K562 (cell line): ENCODE data around the gene FGGY. TPM values are rescaled to one million over a fixed set of nuclear protein-coding genes. Genes with fewer than 3 reads are reported as not detected.

Source experiments
- ATAC-seq: fragments of 200-7000 bp; cut with Tn5 transposase; 3 replicates; pipeline ENCODE4 v1.9.1; 2020; ENCODE audit warnings: moderate library complexity
- BruUV-seq: library from RNA; stranded (reverse); fragments of 400-500 nt; replicated peaks from 2 replicates; lab custom pipeline; 2021; lab: Mats Ljungman, UMichigan
- CTCF ChIA-PET: fragments of 300-600 bp; formaldehyde crosslinking; extraction: SDS; loops from one replicate; lab custom pipeline; 2021; ENCODE audit warnings: low intra/inter-chr PET ratio; lab: Yijun Ruan, JAX
- POLR2A ChIA-PET: fragments of 300-600, 350-650 bp; sonication (Branson Sonifier 250); formaldehyde crosslinking; extraction: SDS; loops from one replicate; lab custom pipeline; 2021; ENCODE audit warnings: antibody characterized with exemption, inconsistent platforms; lab: Yijun Ruan, JAX
- DNase-seq, 4 experiments: peaks; one replicate each; pipeline versions ENCODE4 v3.0.0 to v3.0.0-alpha.2; 2011 to 2018; ENCODE audit warnings: low spot score in 3 of 4, mixed read lengths in 3 of 4; ENCODE audit errors: extremely low read depth in 1 of 4
- FAIRE-seq: peaks from 2 replicates; lab custom pipeline; 2011; peaks lifted over from hg19 to GRCh38; lab: Jason Lieb, UNC
- H2AFZ ChIP-seq: 2 replicates; pipeline ENCODE4 v1.6.0; 2011; ENCODE audit warnings: low read depth, low read length, control low read depth, inconsistent platforms
- H3K27ac ChIP-seq: fragments of 200-600 bp; 3 replicates; pipeline ENCODE4 v1.8.0; 2011; ENCODE audit warnings: low read depth, mild to moderate bottlenecking, control low read depth, inconsistent platforms, low read length, moderate library complexity, mixed read lengths; ENCODE audit errors: extremely low read depth
- H3K27me3 ChIP-seq, 2 experiments: fragments of 300-600 bp in 1 of 2; 2 replicates in 1 of 2; 3 replicates in 1 of 2; pipeline versions ENCODE4 v1.6.0 to v1.8.0; 2011; ENCODE audit warnings: inconsistent platforms in 2 of 2, low read length in 2 of 2, mild to moderate bottlenecking in 1 of 2, mixed read lengths in 1 of 2, moderate library complexity in 1 of 2; ENCODE audit not compliant: control insufficient read depth in 2 of 2, insufficient read depth in 2 of 2
- H3K36me3 ChIP-seq: fragments of 300-600 bp; 3 replicates; pipeline ENCODE4 v1.8.0; 2011; ENCODE audit warnings: mild to moderate bottlenecking, low read length, inconsistent platforms; ENCODE audit not compliant: control insufficient read depth, insufficient read depth
- H3K4me1 ChIP-seq, 2 experiments: fragments of 200-600 bp in 1 of 2; replicated peaks in 1 of 2; 2 replicates in 1 of 2; 3 replicates in 1 of 2; pipeline versions ENCODE4 v1.5.1 to v1.8.0; 2011; ENCODE audit warnings: inconsistent platforms in 2 of 2, low read length in 2 of 2, mild to moderate bottlenecking in 1 of 2, mixed read lengths in 1 of 2, moderate library complexity in 1 of 2; ENCODE audit not compliant: control insufficient read depth in 2 of 2, insufficient read depth in 2 of 2
- H3K4me2 ChIP-seq: 2 replicates; pipeline ENCODE4 v1.6.1; 2011; ENCODE audit warnings: low read length, control low read depth, inconsistent platforms, mixed read lengths; ENCODE audit not compliant: insufficient read depth
- H3K4me3 ChIP-seq: fragments of 200-600 bp; sonication (generic), shearing (Covaris generic); 2 replicates; pipeline ENCODE4 v1.5.1; 2016; ENCODE audit warnings: control low read depth, inconsistent platforms
- H3K79me2 ChIP-seq: fragments of 200-600 bp; 3 replicates; pipeline ENCODE4 v1.8.0; 2011; ENCODE audit warnings: low read length, inconsistent platforms; ENCODE audit not compliant: control insufficient read depth, insufficient read depth
- H3K9ac ChIP-seq, 2 experiments: 2 replicates each; pipeline versions ENCODE4 v1.6.0 to v1.6.1; 2011; ENCODE audit warnings: low read depth in 2 of 2, low read length in 2 of 2, control low read depth in 1 of 2, inconsistent platforms in 1 of 2, mild to moderate bottlenecking in 1 of 2, mixed read lengths in 1 of 2; ENCODE audit not compliant: insufficient read depth in 1 of 2
- H3K9me1 ChIP-seq: one replicate; pipeline ENCODE4 v1.6.0; 2011; ENCODE audit warnings: inconsistent platforms, mild to moderate bottlenecking, low read length, moderate library complexity; ENCODE audit not compliant: control insufficient read depth, insufficient read depth
- H3K9me3 ChIP-seq: replicated peaks from 2 replicates; pipeline ENCODE4 v1.5.1; 2011; ENCODE audit warnings: low read depth, low read length, inconsistent platforms; ENCODE audit not compliant: control insufficient read depth, insufficient read depth
- H4K20me1 ChIP-seq: replicated peaks from 2 replicates; pipeline ENCODE4 v1.6.1; 2011; ENCODE audit warnings: low read length, inconsistent platforms, mixed read lengths; ENCODE audit not compliant: control insufficient read depth, insufficient read depth
- CC2D1A ChIP-seq: fragments of 450-650 bp; IDR thresholded peaks from 2 replicates; pipeline ENCODE4 v1.6.1; 2017; ENCODE audit warnings: mild to moderate bottlenecking
- CEBPG ChIP-seq, 3 experiments: fragments of 200-800 bp in 1 of 3; sonication (Bioruptor generic) in 1 of 3; sonication (generic) in 1 of 3; formaldehyde crosslinking in 1 of 3; IDR thresholded peaks in 2 of 3; conservative IDR thresholded peaks in 1 of 3; 2 replicates each; pipeline versions ENCODE4 v1.6.1 to v1.8.0; 2016 to 2022; ENCODE audit warnings: missing compliant biosample characterization in 2 of 3, missing genetic modification characterization in 2 of 3, mild to moderate bottlenecking in 1 of 3, missing genetic modification reagents in 1 of 3
- DACH1 ChIP-seq: fragments of 450-650 bp; IDR thresholded peaks from 2 replicates; pipeline ENCODE4 v1.6.1; 2018; ENCODE audit not compliant: partially characterized antibody
- JUND ChIP-seq, 2 experiments: IDR thresholded peaks; 2 replicates in 1 of 2; 3 replicates in 1 of 2; pipeline ENCODE4 v1.6.1; 2011; ENCODE audit warnings: borderline replicate concordance in 2 of 2, low read depth in 2 of 2, low read length in 2 of 2, improper control_type of control experiment in 1 of 2, missing biosample characterization in 1 of 2, missing genetic modification characterization in 1 of 2, missing genetic modification reagents in 1 of 2
- KLF6 ChIP-seq: fragments of 250-450 bp; sonication (Bioruptor Pico); IDR thresholded peaks from 2 replicates; pipeline ENCODE4 v1.4.0; 2020; ENCODE audit warnings: mild to moderate bottlenecking, moderate library complexity, borderline replicate concordance
- MEF2D ChIP-seq: conservative IDR thresholded peaks from 2 replicates; pipeline ENCODE4 v1.6.1; 2016; ENCODE audit warnings: low read depth, missing genetic modification characterization, missing compliant biosample characterization
- MYBL2 ChIP-seq, 2 experiments: fragments of 450-650 bp in 1 of 2; sonication (generic) in 1 of 2; formaldehyde crosslinking in 1 of 2; IDR thresholded peaks; 2 replicates each; pipeline versions ENCODE4 v1.6.1 to v1.8.1; 2017 to 2022; ENCODE audit warnings: borderline replicate concordance in 1 of 2, inconsistent platforms in 1 of 2, low read depth in 1 of 2, mild to moderate bottlenecking in 1 of 2, missing genetic modification reagents in 1 of 2, moderate library complexity in 1 of 2
- RB1 ChIP-seq: fragments of 450-650 bp; IDR thresholded peaks from 2 replicates; pipeline ENCODE4 v1.6.1; 2017; ENCODE audit warnings: low read depth, mild to moderate bottlenecking
- SPI1 ChIP-seq: IDR thresholded peaks from 2 replicates; pipeline ENCODE4 v1.6.1; 2011; ENCODE audit warnings: low read depth, low read length, control low read depth, borderline replicate concordance
- ZFP30 ChIP-seq: fragments of 250-450 bp; sonication (Bioruptor Pico); IDR thresholded peaks from 2 replicates; pipeline ENCODE4 v1.8.0; 2022; ENCODE audit warnings: moderate library complexity, mild to moderate bottlenecking, inconsistent platforms, borderline replicate concordance
- ZNF445 ChIP-seq: fragments of 250-450 bp; sonication (Bioruptor Pico); IDR thresholded peaks from 2 replicates; pipeline ENCODE4 v1.4.0; 2020; ENCODE audit warnings: low read depth, mild to moderate bottlenecking, moderate library complexity
- ZNF589 ChIP-seq: fragments of 200-800 bp; sonication (Bioruptor generic); IDR thresholded peaks from 2 replicates; pipeline ENCODE4 v1.6.1; 2016; ENCODE audit warnings: low read depth, missing genetic modification characterization, missing compliant biosample characterization
- ZNF766 ChIP-seq: fragments of 200-800 bp; sonication (Bioruptor generic); conservative IDR thresholded peaks from 2 replicates; pipeline ENCODE4 v1.6.1; 2016; ENCODE audit warnings: missing genetic modification characterization, missing compliant biosample characterization
- WGBS: fragments of 100-300 bp; shearing (Covaris generic); methylation state at CpG from one replicate; pipeline ENCODE4 v1.1.6; 2016; ENCODE audit warnings: low coverage, mixed read lengths; ENCODE audit not compliant: insufficient coverage; ENCODE audit errors: missing lambda C conversion rate; 5-methylcytosine and 5-hydroxymethylcytosine counted together
- in situ Hi-C: fragments of 300-500 bp; cut with MboI; formaldehyde crosslinking; loops from 4 replicates; pipeline ENCODE4 v1.15.0; 2018; ENCODE audit warnings: inconsistent platforms, mixed read lengths
- intact Hi-C: fragments of 100-400 bp; cut with micrococcal nuclease; formaldehyde crosslinking; loops from 2 replicates; pipeline ENCODE4 v1.14.2; 2022
- polyA plus RNA-seq, 8 experiments: library from polyadenylated mRNA; depleted of rRNA in 4 of 8; stranded (reverse) in 5 of 8; unstranded in 3 of 8; fragments of >200 nt; fragmentation: Nextera tagmentation in 2 of 8; fragmentation: Illumina TruSeq in 1 of 8; extraction: Ambion mirVana in 2 of 8; extraction: Trizol in 1 of 8; gene quantifications; 2 replicates each; pipeline versions ENCODE4 v1.2.1 to v1.2.3, GENCODE V29; 2011 to 2014; ENCODE audit warnings: inconsistent platforms in 1 of 8, missing spikeins in 1 of 8
- total RNA-seq, 7 experiments: library from RNA; depleted of rRNA in 6 of 7; stranded (reverse); fragments of >200 nt in 6 of 7; fragmentation: Illumina TruSeq in 2 of 7; extraction: Trizol in 2 of 7; gene quantifications; 2 replicates each; pipeline versions ENCODE4 v1.2.1 to v1.2.3, GENCODE V29; 2011 to 2021; ENCODE audit warnings: low replicate concordance in 1 of 7
- TF ChIP-seq, protein P1 (sequence below), 2 experiments: IDR thresholded peaks in 1 of 2; conservative IDR thresholded peaks in 1 of 2; 2 replicates each; pipeline ENCODE4 v1.6.1; 2016; ENCODE audit warnings: low read depth in 2 of 2, mild to moderate bottlenecking in 1 of 2, missing compliant biosample characterization in 1 of 2, missing genetic modification characterization in 1 of 2, moderate library complexity in 1 of 2

The FGGY gene
- total and polyA plus RNA-seq, 9 of the 15 experiments (the other 6 are each of a cell fraction or from before 2014, with no cell fraction given), result 9.7 to 19.2 (median 12.6) TPM

DNA sequence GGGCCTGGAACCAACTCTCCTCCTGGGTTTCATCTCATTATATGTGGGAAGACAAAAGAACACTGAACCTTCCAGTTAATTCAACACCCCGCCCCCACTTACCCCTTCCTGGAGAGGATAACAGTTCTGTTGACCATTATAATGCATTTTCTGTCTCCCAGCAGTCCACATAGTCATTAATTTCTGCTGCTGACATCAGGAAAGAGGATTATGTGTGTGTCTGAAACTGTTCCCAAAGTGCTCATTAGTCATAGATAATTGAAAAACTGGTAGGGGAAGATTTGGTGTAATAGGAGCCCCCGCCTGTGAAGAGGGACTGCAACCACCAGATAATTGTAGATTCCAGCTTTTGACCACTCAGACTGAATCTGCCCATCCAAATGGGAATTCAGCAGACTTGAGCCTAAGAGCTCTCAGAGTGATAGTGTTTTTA, 208.7 kb downstream of the FGGY start (continued):
- TF ChIP-seq, protein P1, sequence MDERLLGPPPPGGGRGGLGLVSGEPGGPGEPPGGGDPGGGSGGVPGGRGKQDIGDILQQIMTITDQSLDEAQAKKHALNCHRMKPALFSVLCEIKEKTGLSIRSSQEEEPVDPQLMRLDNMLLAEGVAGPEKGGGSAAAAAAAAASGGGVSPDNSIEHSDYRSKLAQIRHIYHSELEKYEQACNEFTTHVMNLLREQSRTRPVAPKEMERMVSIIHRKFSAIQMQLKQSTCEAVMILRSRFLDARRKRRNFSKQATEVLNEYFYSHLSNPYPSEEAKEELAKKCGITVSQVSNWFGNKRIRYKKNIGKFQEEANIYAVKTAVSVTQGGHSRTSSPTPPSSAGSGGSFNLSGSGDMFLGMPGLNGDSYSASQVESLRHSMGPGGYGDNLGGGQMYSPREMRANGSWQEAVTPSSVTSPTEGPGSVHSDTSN (CRISPR knock-in tag; IDR thresholded peaks at IDR 0.05; ENCODE audit: low read depth), result no peak
- TF ChIP-seq, protein P1 (tag; conservative IDR thresholded peaks at IDR 0.05; ENCODE audit: low read depth), result peak; percentile 93
- TF ChIP-seq, all 486 proteins: peak for 56

- in situ Hi-C loops, result no loop called here
- Histone ChIP-seq H4K20me1 (no peaks in the 10 kb centered on the region), H3K4me2 (0 out of 2 replicates have a peak overlapping the region, but pooled peaks have one; percentile 0), H3K27ac (peak overlapping the region; percentile 52; the same call in 1 of the 3 replicates), H3K4me1 (peaks cover 0 to 34% of the 10 kb centered on the region in 2 experiments; a peak in 3 of 5 replicates), H3K79me2 (no peaks in the 10 kb centered on the region), H3K9me3 (no peaks in the 10 kb centered on the region), H3K4me3 (no peak overlapping the region), H3K36me3 (no peaks in the 10 kb centered on the region), H3K9me1 (no peaks in the 10 kb centered on the region), H2AFZ (peak overlapping the region; percentile 68; the same call in 1 of the 2 replicates), H3K9ac (no peak overlapping the region), H3K27me3 (no peaks in the 10 kb centered on the region)
- FAIRE-seq (peak; percentile 66), DNase-seq (peak in 2 of 4 experiments; percentile 23 to 34), ATAC-seq (peak; percentile 74)
- ChIA-PET CTCF (no interaction called here), POLR2A (interaction anchor here (0.6 kb wide), 1 partner anchor 201 kb away, joined by 3 read pairs; no protein-coding TSS in a partner anchor)
- intact Hi-C loops, result loop anchor here (5.0 kb wide), 1 partner anchor 210 kb away; the partner anchor contains the start of gene FGGY
- no TSS peak for BruUV-seq
- WGBS, result 3% methylated on average over 3 of the region's 3 CpGs
- no peak for TF ChIP-seq JUND (IDR thresholded peaks at IDR 0.05; ENCODE audit: borderline replicate concordance, low read depth, low read length)
- peak; percentile 16; the same call in 1 of the 3 replicates for TF ChIP-seq JUND (tag; IDR thresholded peaks at IDR 0.05; ENCODE audit: borderline replicate concordance, low read depth, low read length)
- no peak for TF ChIP-seq DACH1
- TF ChIP-seq CC2D1A, result peak; percentile 45; the same call in 1 of the 2 replicates
- no peak for TF ChIP-seq KLF6 (CRISPR knock-in tag)
- TF ChIP-seq CEBPG (CRISPR knock-in tag; IDR thresholded peaks at IDR 0.05), result no peak
- TF ChIP-seq CEBPG (tag; conservative IDR thresholded peaks at IDR 0.05 in 1 of 2, IDR thresholded peaks at IDR 0.05 in 1 of 2), result peak in 1 of 2 experiments; percentile 30; a peak in 2 of 4 replicates
- TF ChIP-seq SPI1, result peak; percentile 96
- 0 out of 2 replicates have a peak, but pooled peaks have one; percentile 37 for TF ChIP-seq MEF2D (tag)
- TF ChIP-seq ZNF445 (CRISPR knock-in tag), result no peak
- no peak for TF ChIP-seq ZFP30 (CRISPR knock-in tag)
- peak; percentile 82 for TF ChIP-seq ZNF766 (CRISPR knock-in tag)
- TF ChIP-seq ZNF589, result peak; percentile 69; the same call in 1 of the 2 replicates
- no peak for TF ChIP-seq RB1
- TF ChIP-seq MYBL2 (IDR thresholded peaks at IDR 0.05; ENCODE audit: low read depth), result peak; percentile 86
- TF ChIP-seq MYBL2 (CRISPR knock-in tag; IDR thresholded peaks at IDR 0.05; ENCODE audit: borderline replicate concordance), result no peak
Measured at GRCh38 chr1:59506952-59507351, 210.1 kb downstream of the FGGY start.
